HCT116 (cell line): ENCODE results near the gene KCNIP4. TPM values are rescaled to one million over a fixed set of nuclear protein-coding genes. Genes with fewer than 3 reads are reported as not detected.

Experiments
- ATAC-seq: fragments of 200-7000 bp; cut with Tn5 transposase; 2 replicates; pipeline ENCODE4 v1.9.1; 2020; ENCODE audit warnings: mild to moderate bottlenecking, moderate library complexity
- BruUV-seq: library from RNA; stranded (reverse); fragments of 400-500 nt; replicated peaks from 2 replicates; lab custom pipeline; 2021; lab: Mats Ljungman, UMichigan
- CTCF ChIA-PET: fragments of 300-600 bp; sonication (Branson Sonifier 250); formaldehyde crosslinking; loops from one replicate; lab custom pipeline; 2021; ENCODE audit warnings: antibody characterized with exemption; lab: Charles Lee
- POLR2A ChIA-PET: fragments of 300-600, 350-600 bp; sonication (Branson Sonifier 250); formaldehyde crosslinking; loops from one replicate; lab custom pipeline; 2021; ENCODE audit warnings: antibody characterized with exemption; lab: Charles Lee
- RAD21 ChIA-PET, 2 experiments: fragments of 300-600 bp; sonication (Branson Sonifier 250); formaldehyde crosslinking; loops; one replicate each; lab custom pipeline; 2023; ENCODE audit warnings: low total read pairs in 2 of 2; ENCODE audit not compliant: uncharacterized antibody in 2 of 2, unreplicated experiment in 2 of 2, low non-redundant PET in 1 of 2; lab: Charles Lee
- DNase-seq: peaks from one replicate; pipeline ENCODE4 v3.0.0-alpha.2; 2010; ENCODE audit warnings: low read depth, low spot score
- H2AFZ ChIP-seq: fragments of 200-600 bp; shearing (Covaris generic), sonication (generic); 2 replicates; pipeline ENCODE4 v1.6.1; 2017; ENCODE audit warnings: low read depth, mixed run types, mixed read lengths, antibody characterized with exemption, low read length; ENCODE audit not compliant: poor library complexity, severe bottlenecking
- H3K27ac ChIP-seq: 2 replicates; pipeline ENCODE4 v1.5.1; 2012; ENCODE audit warnings: low read depth, low read length
- H3K27me3 ChIP-seq: fragments of 200-600 bp; sonication (generic); 2 replicates; pipeline ENCODE4 v1.6.1; 2016; ENCODE audit warnings: mixed run types, low read length, mixed read lengths; ENCODE audit not compliant: insufficient read depth
- H3K36me3 ChIP-seq, 2 experiments: fragments of 200-500 bp in 1 of 2; fragments of 200-600 bp in 1 of 2; sonication (Bioruptor generic) in 1 of 2; sonication (generic) in 1 of 2; 2 replicates each; pipeline versions ENCODE4 v1.5.1 to v1.6.1; 2014 to 2016; ENCODE audit warnings: low read length in 2 of 2, inconsistent platforms in 1 of 2, mixed read lengths in 1 of 2, mixed run types in 1 of 2; ENCODE audit not compliant: insufficient read depth in 2 of 2, control insufficient read depth in 1 of 2
- H3K4me1 ChIP-seq, 2 experiments: fragments of 200-600 bp in 1 of 2; sonication (generic) in 1 of 2; 2 replicates each; pipeline versions ENCODE4 v1.5.1 to v1.6.1; 2012 to 2017; ENCODE audit warnings: low read length in 2 of 2, inconsistent platforms in 1 of 2, mild to moderate bottlenecking in 1 of 2, mixed read lengths in 1 of 2, mixed run types in 1 of 2, moderate library complexity in 1 of 2; ENCODE audit not compliant: insufficient read depth in 2 of 2, control insufficient read depth in 1 of 2
- H3K4me2 ChIP-seq: fragments of 200-600 bp; sonication (generic); 2 replicates; pipeline ENCODE4 v1.6.1; 2017; ENCODE audit warnings: mixed run types, low read length, mixed read lengths
- H3K4me3 ChIP-seq, 2 experiments: fragments of 200-600 bp in 1 of 2; sonication (generic) in 1 of 2; replicated peaks in 1 of 2; 2 replicates each; pipeline ENCODE4 v1.5.1; 2011 to 2016; ENCODE audit warnings: low read length in 2 of 2, control low read depth in 1 of 2, low read depth in 1 of 2, mild to moderate bottlenecking in 1 of 2, mixed read lengths in 1 of 2, mixed run types in 1 of 2
- H3K79me2 ChIP-seq: fragments of 200-600 bp; sonication (generic); 2 replicates; pipeline ENCODE4 v1.6.1; 2017; ENCODE audit warnings: mild to moderate bottlenecking, mixed run types, low read length, moderate library complexity, mixed read lengths; ENCODE audit not compliant: insufficient read depth
- H3K9ac ChIP-seq: fragments of 200-600 bp; sonication (generic); 2 replicates; pipeline ENCODE4 v1.6.1; 2016; ENCODE audit warnings: low read length, mixed read lengths
- H3K9me2 ChIP-seq: fragments of 200-600 bp; sonication (generic), shearing (Covaris generic); 2 replicates; pipeline ENCODE4 v1.6.1; 2017; ENCODE audit warnings: mixed run types, mild to moderate bottlenecking, moderate library complexity; ENCODE audit not compliant: insufficient read depth
- H3K9me3 ChIP-seq, 2 experiments: fragments of 200-500 bp in 1 of 2; fragments of 200-600 bp in 1 of 2; sonication (Bioruptor generic) in 1 of 2; sonication (generic) in 1 of 2; 2 replicates each; pipeline ENCODE4 v1.6.1; 2014 to 2017; ENCODE audit warnings: low read length in 2 of 2, mixed read lengths in 2 of 2, inconsistent platforms in 1 of 2, low read depth in 1 of 2, mild to moderate bottlenecking in 1 of 2, mixed run types in 1 of 2, moderate library complexity in 1 of 2; ENCODE audit not compliant: control insufficient read depth in 1 of 2, insufficient read depth in 1 of 2
- H4K20me1 ChIP-seq: fragments of 200-600 bp; sonication (generic), shearing (Covaris generic); 2 replicates; pipeline ENCODE4 v1.6.1; 2017; ENCODE audit warnings: mixed run types, mild to moderate bottlenecking, moderate library complexity; ENCODE audit not compliant: insufficient read depth
- ATF3 ChIP-seq: IDR thresholded peaks from 2 replicates; pipeline ENCODE4 v1.6.1; 2012
- CEBPB ChIP-seq: IDR thresholded peaks from 2 replicates; pipeline ENCODE4 v1.6.1; 2012; ENCODE audit warnings: low read depth
- EZH2 ChIP-seq: fragments of 200-600 bp; sonication (generic); IDR thresholded peaks from 2 replicates; pipeline ENCODE4 v1.6.1; 2017; ENCODE audit warnings: antibody characterized with exemption, mixed run types
- EZH2phosphoT487 ChIP-seq: fragments of 200-600 bp; IDR thresholded peaks from 2 replicates; pipeline ENCODE4 v1.6.1; 2018; ENCODE audit warnings: antibody characterized with exemption, borderline replicate concordance
- FOSL1 ChIP-seq: IDR thresholded peaks from 2 replicates; pipeline ENCODE4 v1.6.1; 2012; ENCODE audit warnings: low read depth
- JUND ChIP-seq: IDR thresholded peaks from 2 replicates; pipeline ENCODE4 v1.6.1; 2012
- SIN3A ChIP-seq: IDR thresholded peaks from 2 replicates; pipeline ENCODE4 v1.6.1; 2012; ENCODE audit warnings: low read depth
- SP1 ChIP-seq: IDR thresholded peaks from 2 replicates; pipeline ENCODE4 v1.6.1; 2012; ENCODE audit warnings: low read depth
- SRF ChIP-seq: IDR thresholded peaks from 2 replicates; pipeline ENCODE4 v1.6.1; 2012; ENCODE audit warnings: low read depth
- TCF7L2 ChIP-seq: IDR thresholded peaks from 2 replicates; pipeline ENCODE4 v1.7.0; 2011; ENCODE audit warnings: borderline replicate concordance, inconsistent platforms; ENCODE audit not compliant: insufficient read depth, insufficient read length; ENCODE audit errors: extremely low read depth
- YY1 ChIP-seq: IDR thresholded peaks from 2 replicates; pipeline ENCODE4 v1.6.1; 2011; ENCODE audit warnings: low read length, low read depth, moderate library complexity, mild to moderate bottlenecking; ENCODE audit not compliant: insufficient replicate concordance; ENCODE audit errors: extremely low read depth
- intact Hi-C: fragments of 100-400 bp; cut with micrococcal nuclease; formaldehyde crosslinking; loops from 2 replicates; pipeline ENCODE4 v1.10.0; 2022
- total RNA-seq: library from RNA; stranded (reverse); gene quantifications from one replicate; pipeline ENCODE4 v1.2.1, GENCODE V29; 2021; ENCODE audit not compliant: unreplicated experiment
- TF ChIP-seq, protein P1 (sequence below): IDR thresholded peaks from 2 replicates; pipeline ENCODE4 v1.6.1; 2011; ENCODE audit warnings: mild to moderate bottlenecking, low read length, moderate library complexity; ENCODE audit not compliant: insufficient replicate concordance; ENCODE audit errors: extremely low read depth
- TF ChIP-seq, protein P2 (sequence below): IDR thresholded peaks from 2 replicates; pipeline ENCODE4 v1.6.1; 2012
- TF ChIP-seq, protein P3 (sequence below): IDR thresholded peaks from 2 replicates; pipeline ENCODE4 v1.6.1; 2012; ENCODE audit warnings: low read depth

The KCNIP4 gene
- total RNA-seq, 1 experiment from 2014 or later = not detected

GRCh38 chr4:20895208-20895607 is 1053.4 kb downstream of the KCNIP4 start:
- Histone ChIP-seq H3K4me2 (no peak overlapping the region), H3K9me2 (no peaks in the 10 kb centered on the region), H3K27me3 (no peaks in the 10 kb centered on the region), H3K9ac (no peak overlapping the region), H3K36me3 (no peaks in the 10 kb centered on the region), H3K79me2 (no peaks in the 10 kb centered on the region), H3K9me3 (0 out of 4 replicates have a peak, but pooled peaks cover 0 to 4% of the 10 kb centered on the region in 2 experiments), H2AFZ (no peak overlapping the region), H3K27ac (no peak overlapping the region), H4K20me1 (no peaks in the 10 kb centered on the region), H3K4me1 (no peaks in the 10 kb centered on the region), H3K4me3 (no peak overlapping the region)
- ChIA-PET POLR2A (no interaction called here), CTCF (no interaction called here), RAD21 (no interaction called here)
- BruUV-seq = no TSS peak
- TF ChIP-seq SIN3A (no peak), FOSL1 (no peak), JUND (no peak), SRF (no peak), SP1 (no peak), TCF7L2 (no peak), ATF3 (no peak), EZH2 (no peak), EZH2phosphoT487 (no peak), YY1 (no peak), CEBPB (no peak)
- TF ChIP-seq, protein P1, sequence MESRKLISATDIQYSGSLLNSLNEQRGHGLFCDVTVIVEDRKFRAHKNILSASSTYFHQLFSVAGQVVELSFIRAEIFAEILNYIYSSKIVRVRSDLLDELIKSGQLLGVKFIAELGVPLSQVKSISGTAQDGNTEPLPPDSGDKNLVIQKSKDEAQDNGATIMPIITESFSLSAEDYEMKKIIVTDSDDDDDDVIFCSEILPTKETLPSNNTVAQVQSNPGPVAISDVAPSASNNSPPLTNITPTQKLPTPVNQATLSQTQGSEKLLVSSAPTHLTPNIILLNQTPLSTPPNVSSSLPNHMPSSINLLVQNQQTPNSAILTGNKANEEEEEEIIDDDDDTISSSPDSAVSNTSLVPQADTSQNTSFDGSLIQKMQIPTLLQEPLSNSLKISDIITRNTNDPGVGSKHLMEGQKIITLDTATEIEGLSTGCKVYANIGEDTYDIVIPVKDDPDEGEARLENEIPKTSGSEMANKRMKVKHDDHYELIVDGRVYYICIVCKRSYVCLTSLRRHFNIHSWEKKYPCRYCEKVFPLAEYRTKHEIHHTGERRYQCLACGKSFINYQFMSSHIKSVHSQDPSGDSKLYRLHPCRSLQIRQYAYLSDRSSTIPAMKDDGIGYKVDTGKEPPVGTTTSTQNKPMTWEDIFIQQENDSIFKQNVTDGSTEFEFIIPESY = no peak
- TF ChIP-seq, protein P2, sequence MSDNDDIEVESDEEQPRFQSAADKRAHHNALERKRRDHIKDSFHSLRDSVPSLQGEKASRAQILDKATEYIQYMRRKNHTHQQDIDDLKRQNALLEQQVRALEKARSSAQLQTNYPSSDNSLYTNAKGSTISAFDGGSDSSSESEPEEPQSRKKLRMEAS = no peak
- TF ChIP-seq, protein P3, sequence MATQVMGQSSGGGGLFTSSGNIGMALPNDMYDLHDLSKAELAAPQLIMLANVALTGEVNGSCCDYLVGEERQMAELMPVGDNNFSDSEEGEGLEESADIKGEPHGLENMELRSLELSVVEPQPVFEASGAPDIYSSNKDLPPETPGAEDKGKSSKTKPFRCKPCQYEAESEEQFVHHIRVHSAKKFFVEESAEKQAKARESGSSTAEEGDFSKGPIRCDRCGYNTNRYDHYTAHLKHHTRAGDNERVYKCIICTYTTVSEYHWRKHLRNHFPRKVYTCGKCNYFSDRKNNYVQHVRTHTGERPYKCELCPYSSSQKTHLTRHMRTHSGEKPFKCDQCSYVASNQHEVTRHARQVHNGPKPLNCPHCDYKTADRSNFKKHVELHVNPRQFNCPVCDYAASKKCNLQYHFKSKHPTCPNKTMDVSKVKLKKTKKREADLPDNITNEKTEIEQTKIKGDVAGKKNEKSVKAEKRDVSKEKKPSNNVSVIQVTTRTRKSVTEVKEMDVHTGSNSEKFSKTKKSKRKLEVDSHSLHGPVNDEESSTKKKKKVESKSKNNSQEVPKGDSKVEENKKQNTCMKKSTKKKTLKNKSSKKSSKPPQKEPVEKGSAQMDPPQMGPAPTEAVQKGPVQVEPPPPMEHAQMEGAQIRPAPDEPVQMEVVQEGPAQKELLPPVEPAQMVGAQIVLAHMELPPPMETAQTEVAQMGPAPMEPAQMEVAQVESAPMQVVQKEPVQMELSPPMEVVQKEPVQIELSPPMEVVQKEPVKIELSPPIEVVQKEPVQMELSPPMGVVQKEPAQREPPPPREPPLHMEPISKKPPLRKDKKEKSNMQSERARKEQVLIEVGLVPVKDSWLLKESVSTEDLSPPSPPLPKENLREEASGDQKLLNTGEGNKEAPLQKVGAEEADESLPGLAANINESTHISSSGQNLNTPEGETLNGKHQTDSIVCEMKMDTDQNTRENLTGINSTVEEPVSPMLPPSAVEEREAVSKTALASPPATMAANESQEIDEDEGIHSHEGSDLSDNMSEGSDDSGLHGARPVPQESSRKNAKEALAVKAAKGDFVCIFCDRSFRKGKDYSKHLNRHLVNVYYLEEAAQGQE = no peak
- DNase-seq (no peak), ATAC-seq (no peak)
- intact Hi-C loops = no loop called here
